Natural killer cell (primary cell): ENCODE data around the gene NACA. TPM values are rescaled to one million over a fixed set of nuclear protein-coding genes. Genes with fewer than 3 reads are reported as not detected.

ENCODE experiments used
- ATAC-seq, 3 donors: fragments of 150-1000 bp in 2 of 3; fragments of 200-7000 bp in 1 of 3; cut with Tn5 transposase; 1 replicate in 1 of 3; 2 replicates in 2 of 3; pipeline ENCODE4 v1.10.0; 2021; ENCODE audit warnings: mild to moderate bottlenecking in 2 of 3, moderate library complexity in 2 of 3
- DNase-seq, 2 donors: peaks; one replicate each; pipeline versions ENCODE4 v3.0.0 to v3.0.0-alpha.2; 2013 to 2021; ENCODE audit warnings: mixed read lengths in 1 of 2
- H3K27ac ChIP-seq: one replicate; pipeline ENCODE4 v1.5.1; 2013; ENCODE audit warnings: mild to moderate bottlenecking, low read length
- H3K27me3 ChIP-seq: one replicate; pipeline ENCODE4 v1.6.1; 2013; ENCODE audit warnings: low read length; ENCODE audit not compliant: control insufficient read depth, insufficient read depth
- H3K36me3 ChIP-seq: one replicate; pipeline ENCODE4 v1.6.1; 2013; ENCODE audit warnings: low read length; ENCODE audit not compliant: control insufficient read depth, insufficient read depth
- H3K4me1 ChIP-seq: one replicate; pipeline ENCODE4 v1.6.1; 2013; ENCODE audit warnings: low read length; ENCODE audit not compliant: control insufficient read depth, insufficient read depth
- H3K4me3 ChIP-seq: one replicate; pipeline ENCODE4 v1.5.1; 2013; ENCODE audit warnings: low read length
- H3K9me3 ChIP-seq: one replicate; pipeline ENCODE4 v1.6.1; 2013; ENCODE audit warnings: low read length; ENCODE audit not compliant: control insufficient read depth, insufficient read depth
- H3K27ac Mint-ChIP-seq, 2 donors: one replicate each; pipeline ENCODE4 v1.8.0; 2022; ENCODE audit warnings: mild to moderate bottlenecking in 2 of 2, mixed read lengths in 2 of 2, moderate library complexity in 1 of 2
- H3K27me3 Mint-ChIP-seq, 2 donors: one replicate each; pipeline ENCODE4 v1.8.0; 2022; ENCODE audit warnings: low read depth in 2 of 2, mixed read lengths in 2 of 2
- H3K36me3 Mint-ChIP-seq: one replicate; pipeline ENCODE4 v1.8.0; 2022; ENCODE audit warnings: mixed read lengths
- H3K4me1 Mint-ChIP-seq, 2 donors: one replicate each; pipeline ENCODE4 v1.8.0; 2022; ENCODE audit warnings: mixed read lengths in 2 of 2
- H3K4me3 Mint-ChIP-seq: one replicate; pipeline ENCODE4 v1.8.0; 2022; ENCODE audit warnings: mild to moderate bottlenecking, moderate library complexity, mixed read lengths
- H3K9me3 Mint-ChIP-seq, 2 donors: one replicate each; pipeline ENCODE4 v1.8.0; 2022; ENCODE audit warnings: mixed read lengths in 2 of 2
- CTCF ChIP-seq: fragments of 200-600 bp; IDR thresholded peaks from one replicate; pipeline ENCODE4 v1.8.0; 2022; ENCODE audit warnings: antibody characterized with exemption
- WGBS: methylation state at CpG from one replicate; pipeline ENCODE4 v1.1.7; 2013; ENCODE audit warnings: missing lambda C conversion rate; ENCODE audit not compliant: insufficient coverage; 5-methylcytosine and 5-hydroxymethylcytosine counted together
- intact Hi-C: fragments of 100-400 bp; cut with micrococcal nuclease; formaldehyde crosslinking; loops from one replicate; pipeline ENCODE4 v1.14.2; 2022
- total RNA-seq, 4 donors: library from RNA; stranded (reverse); fragments of 120-200 nt in 1 of 4; gene quantifications; one replicate each; pipeline versions ENCODE4 v1.2.3 to v1.2.4, GENCODE V29; 2013 to 2022

Gene NACA
- total RNA-seq, 3 donors from 2014 or later (not counting 1 experiment from before 2014, with no cell fraction given), result 644 to 785 (median 695) TPM

DNA sequence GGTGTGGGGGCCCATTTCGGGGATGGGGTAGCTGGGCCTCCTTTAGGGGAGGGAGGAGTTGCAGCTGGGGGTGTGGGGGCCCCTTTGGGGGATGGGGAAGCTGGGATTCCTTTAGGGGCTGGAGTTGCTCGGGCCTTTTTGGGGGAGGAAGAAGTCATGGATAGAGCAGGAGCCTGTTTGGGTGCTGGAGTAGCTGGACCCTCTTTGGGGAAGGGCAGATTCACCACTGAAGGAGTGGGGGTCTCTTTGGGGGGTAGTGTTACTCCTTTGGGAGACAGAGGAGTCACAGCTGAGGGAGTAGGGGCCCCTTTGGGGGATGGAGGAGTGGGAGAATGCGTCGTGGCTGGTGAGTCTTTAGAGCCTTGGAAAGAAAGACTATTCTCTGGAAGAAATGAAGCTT is 6.5 kb downstream of the NACA start:
- H3K27ac ChIP-seq, result no peak overlapping the region
- WGBS, result 36% methylated on average over 4 of the region's 4 CpGs
- peaks cover 18% of the 10 kb centered on the region for H3K36me3 Mint-ChIP-seq
- no peaks in the 10 kb centered on the region for H3K9me3 ChIP-seq
- TF ChIP-seq CTCF, result no peak
- peak overlapping the region; percentile 28 for H3K4me3 Mint-ChIP-seq
- H3K27me3 Mint-ChIP-seq, result no peaks in the 10 kb centered on the region
- H3K4me1 ChIP-seq, result peaks cover 60% of the 10 kb centered on the region
- DNase-seq (no peak), ATAC-seq (no peak)
- H3K4me3 ChIP-seq, result no peak overlapping the region
- H3K27me3 ChIP-seq, result no peaks in the 10 kb centered on the region
- intact Hi-C loops, result no loop called here
- no peaks in the 10 kb centered on the region for H3K9me3 Mint-ChIP-seq
- H3K4me1 Mint-ChIP-seq, result peaks cover 78 to 82% of the 10 kb centered on the region in 2 donors
- H3K36me3 ChIP-seq, result peaks cover 73% of the 10 kb centered on the region
- peak overlapping the region; percentile 84 to 98 for H3K27ac Mint-ChIP-seq

DNA sequence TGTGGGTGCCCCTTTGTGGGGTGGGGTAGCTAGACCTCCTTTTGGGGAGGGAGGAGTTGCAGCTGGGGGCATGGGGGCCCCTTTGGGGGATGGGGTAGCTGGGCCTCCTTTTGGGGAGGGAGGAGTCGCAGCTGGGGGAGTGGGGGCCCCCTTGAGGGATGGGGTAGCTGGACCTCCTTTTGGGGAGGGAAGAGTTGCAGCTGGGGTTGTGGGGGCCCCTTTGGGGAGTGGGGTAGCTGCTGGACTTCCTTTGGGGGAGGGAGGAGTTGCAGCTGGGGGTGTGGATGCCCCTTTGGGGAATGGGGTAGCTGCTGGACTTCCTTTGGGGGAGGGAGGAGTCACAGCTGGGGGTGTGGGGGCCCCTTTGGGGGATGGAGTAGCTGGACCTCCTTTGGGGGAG is 7.0 kb downstream of the NACA start:
- peaks cover 20% of the 10 kb centered on the region for H3K36me3 Mint-ChIP-seq
- no peak overlapping the region for H3K27ac Mint-ChIP-seq
- Histone ChIP-seq H3K4me1 (peaks cover 59% of the 10 kb centered on the region), H3K27ac (no peak overlapping the region), H3K36me3 (peaks cover 74% of the 10 kb centered on the region), H3K9me3 (no peaks in the 10 kb centered on the region), H3K4me3 (no peak overlapping the region), H3K27me3 (no peaks in the 10 kb centered on the region)
- 44% methylated on average over 1 of the region's 1 CpG for WGBS
- no peak overlapping the region for H3K4me3 Mint-ChIP-seq
- ATAC-seq (no peak), DNase-seq (no peak)
- H3K27me3 Mint-ChIP-seq, result no peaks in the 10 kb centered on the region
- TF ChIP-seq CTCF, result no peak
- H3K4me1 Mint-ChIP-seq, result peaks cover 73 to 77% of the 10 kb centered on the region in 2 donors
- intact Hi-C loops, result no loop called here
- no peaks in the 10 kb centered on the region for H3K9me3 Mint-ChIP-seq

DNA sequence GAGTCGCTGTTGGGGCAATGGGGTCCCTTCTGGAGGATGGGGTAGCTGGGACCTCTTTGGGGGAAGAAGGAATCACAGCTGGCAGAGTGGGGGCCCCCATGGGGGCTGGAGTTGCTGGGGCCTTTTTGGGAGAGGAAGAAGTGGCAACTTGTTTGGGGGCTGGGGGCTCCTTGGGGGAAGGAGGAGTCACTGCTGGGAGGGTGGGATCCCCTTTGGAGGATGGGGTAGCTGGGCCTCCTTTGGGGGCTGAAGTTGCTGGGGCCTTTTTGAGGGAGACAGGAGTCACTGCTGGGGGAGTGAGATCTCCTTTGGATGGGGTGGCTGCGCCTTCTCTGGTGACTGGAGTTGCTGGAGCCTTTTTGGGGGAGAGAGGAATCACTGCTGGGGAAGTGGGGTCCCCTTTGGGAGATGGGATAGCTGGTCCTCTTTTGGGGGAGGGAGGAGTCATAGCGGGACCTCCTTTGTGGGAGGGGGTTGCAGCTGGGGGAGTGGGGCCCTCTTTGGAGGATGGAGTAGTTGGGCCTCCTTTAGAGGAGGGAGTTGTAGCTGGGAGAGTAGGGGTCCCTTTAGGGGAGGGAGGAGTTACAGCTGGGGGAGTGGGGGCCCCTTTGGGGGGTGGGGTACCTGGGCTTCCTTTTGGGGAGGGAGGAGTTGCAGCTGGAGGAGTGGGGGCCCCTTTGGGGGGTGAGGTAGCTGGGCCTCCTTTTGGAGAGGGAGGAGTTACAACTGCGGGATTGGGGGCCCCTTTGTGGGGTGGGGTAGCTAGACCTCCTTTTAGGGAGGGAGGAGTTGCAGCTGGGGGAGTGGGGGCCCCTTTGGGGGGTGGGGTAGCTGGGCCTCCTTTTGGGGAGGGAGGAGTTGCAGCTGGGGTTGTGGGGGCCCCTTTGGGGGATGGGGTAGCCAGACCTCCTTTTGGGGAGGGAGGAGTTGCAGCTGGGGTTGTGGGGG is 7.9 kb downstream of the NACA start:
- no peak for TF ChIP-seq CTCF
- Mint-ChIP-seq H3K4me1 (peaks cover 67 to 68% of the 10 kb centered on the region in 2 donors), H3K4me3 (no peak overlapping the region), H3K27ac (peak overlapping the region; percentile 79 to 90), H3K27me3 (no peaks in the 10 kb centered on the region), H3K36me3 (peaks cover 26% of the 10 kb centered on the region), H3K9me3 (no peaks in the 10 kb centered on the region)
- peaks cover 53% of the 10 kb centered on the region for H3K4me1 ChIP-seq
- no peak for ATAC-seq
- intact Hi-C loops, result no loop called here
- no peak overlapping the region for H3K4me3 ChIP-seq
- H3K36me3 ChIP-seq, result peaks cover 76% of the 10 kb centered on the region
- no peaks in the 10 kb centered on the region for H3K27me3 ChIP-seq
- WGBS, result 69% methylated on average over 4 of the region's 4 CpGs
- no peak for DNase-seq
- no peaks in the 10 kb centered on the region for H3K9me3 ChIP-seq
- no peak overlapping the region for H3K27ac ChIP-seq
